ENCODE results near the gene MET. TPM values are rescaled to one million over a fixed set of nuclear protein-coding genes. Genes with fewer than 3 reads are reported as not detected.

The MET gene
- polyA plus RNA-seq, 2 donors: 1.2 to 2.1 TPM

- Histone ChIP-seq H3K27ac (ENCODE audit: low read depth in 2 of 2, low read length in 1 of 2) (no peak overlapping the region), H3K36me3 (ENCODE audit: control insufficient read depth in 2 of 2, insufficient read depth in 2 of 2, low read length in 1 of 2) (no peaks in the 10 kb centered on the region), H3K4me3 (ENCODE audit: low read depth in 1 of 2, low read length in 2 of 2) (no peak overlapping the region)
Measured at GRCh38 chr7:116772423-116772863, 100.4 kb downstream of the MET start.

GRCh38 chr7:116772926-116773749 lies 101.1 kb downstream of the MET start:
- Histone ChIP-seq H3K27ac (ENCODE audit: low read depth in 2 of 2, low read length in 1 of 2) (no peak overlapping the region), H3K4me1 (ENCODE audit: control insufficient read depth in 2 of 2, insufficient read depth in 2 of 2, low read length in 1 of 2) (no peaks in the 10 kb centered on the region), H3K36me3 (ENCODE audit: control insufficient read depth in 2 of 2, insufficient read depth in 2 of 2, low read length in 1 of 2) (no peaks in the 10 kb centered on the region), H3K27me3 (ENCODE audit: control insufficient read depth in 1 of 2, insufficient read depth in 2 of 2, low read length in 2 of 2) (peaks cover 0 to 2% of the 10 kb centered on the region in 2 donors), H3K4me3 (ENCODE audit: low read depth in 1 of 2, low read length in 2 of 2) (no peak overlapping the region), H3K9me3 (ENCODE audit: control insufficient read depth in 2 of 2, insufficient read depth in 1 of 2, low read depth in 1 of 2, low read length in 1 of 2) (no peaks in the 10 kb centered on the region)
- 84 to 90% methylated on average over 2 of the region's 2 CpGs for WGBS, 2 donors

More at GRCh38 chr7:116772423-116772863, 100.4 kb downstream of the MET start:
- Histone ChIP-seq H3K4me1 (ENCODE audit: control insufficient read depth in 2 of 2, insufficient read depth in 2 of 2, low read length in 1 of 2) (no peaks in the 10 kb centered on the region), H3K9me3 (ENCODE audit: control insufficient read depth in 2 of 2, insufficient read depth in 1 of 2, low read depth in 1 of 2, low read length in 1 of 2) (no peaks in the 10 kb centered on the region), H3K27me3 (ENCODE audit: control insufficient read depth in 1 of 2, insufficient read depth in 2 of 2, low read length in 2 of 2) (peaks cover 0 to 2% of the 10 kb centered on the region in 2 donors)

- no peak overlapping the region for H3K4me3 ChIP-seq (ENCODE audit: low read depth in 1 of 2, low read length in 2 of 2)
- H3K27me3 ChIP-seq (ENCODE audit: control insufficient read depth in 1 of 2, insufficient read depth in 2 of 2, low read length in 2 of 2): peaks cover 0 to 2% of the 10 kb centered on the region in 2 donors
- H3K9me3 ChIP-seq (ENCODE audit: control insufficient read depth in 2 of 2, insufficient read depth in 1 of 2, low read depth in 1 of 2, low read length in 1 of 2): no peaks in the 10 kb centered on the region
- whole genome bisulfite sequencing, 2 donors: 43 to 75% methylated on average over 2 of the region's 2 CpGs
- no peak overlapping the region for H3K27ac ChIP-seq (ENCODE audit: low read depth in 2 of 2, low read length in 1 of 2)
- no peaks in the 10 kb centered on the region for H3K36me3 ChIP-seq (ENCODE audit: control insufficient read depth in 2 of 2, insufficient read depth in 2 of 2, low read length in 1 of 2)
- H3K4me1 ChIP-seq (ENCODE audit: control insufficient read depth in 2 of 2, insufficient read depth in 2 of 2, low read length in 1 of 2): no peaks in the 10 kb centered on the region
Measured at GRCh38 chr7:116776046-116776445, 104.0 kb downstream of the MET start.

GRCh38 chr7:116776610-116777289 lies 104.8 kb downstream of the MET start:
- peak overlapping the region in 1 of 2 donors; percentile 13 for H3K27ac ChIP-seq (ENCODE audit: low read depth in 2 of 2, low read length in 1 of 2)
- H3K4me3 ChIP-seq (ENCODE audit: low read depth in 1 of 2, low read length in 2 of 2): no peak overlapping the region
- 36 to 48% methylated on average over 3 of the region's 3 CpGs for WGBS, 2 donors

GRCh38 chr7:116777651-116778281 lies 105.8 kb downstream of the MET start:
- no peaks in the 10 kb centered on the region for H3K9me3 ChIP-seq (ENCODE audit: control insufficient read depth in 2 of 2, insufficient read depth in 1 of 2, low read depth in 1 of 2, low read length in 1 of 2)
- no peak overlapping the region for H3K4me3 ChIP-seq (ENCODE audit: low read depth in 1 of 2, low read length in 2 of 2)
- no peaks in the 10 kb centered on the region for H3K36me3 ChIP-seq (ENCODE audit: control insufficient read depth in 2 of 2, insufficient read depth in 2 of 2, low read length in 1 of 2)
- no peaks in the 10 kb centered on the region for H3K4me1 ChIP-seq (ENCODE audit: control insufficient read depth in 2 of 2, insufficient read depth in 2 of 2, low read length in 1 of 2)
- peaks cover 0 to 2% of the 10 kb centered on the region in 2 donors for H3K27me3 ChIP-seq (ENCODE audit: control insufficient read depth in 1 of 2, insufficient read depth in 2 of 2, low read length in 2 of 2)
- 54 to 75% methylated on average over 3 of the region's 3 CpGs for WGBS, 2 donors
- no peak overlapping the region for H3K27ac ChIP-seq (ENCODE audit: low read depth in 2 of 2, low read length in 1 of 2)

More at GRCh38 chr7:116776610-116777289, 104.8 kb downstream of the MET start:
- Histone ChIP-seq H3K36me3 (ENCODE audit: control insufficient read depth in 2 of 2, insufficient read depth in 2 of 2, low read length in 1 of 2) (no peaks in the 10 kb centered on the region), H3K27me3 (ENCODE audit: control insufficient read depth in 1 of 2, insufficient read depth in 2 of 2, low read length in 2 of 2) (peaks cover 0 to 2% of the 10 kb centered on the region in 2 donors), H3K9me3 (ENCODE audit: control insufficient read depth in 2 of 2, insufficient read depth in 1 of 2, low read depth in 1 of 2, low read length in 1 of 2) (no peaks in the 10 kb centered on the region), H3K4me1 (ENCODE audit: control insufficient read depth in 2 of 2, insufficient read depth in 2 of 2, low read length in 1 of 2) (no peaks in the 10 kb centered on the region)

- Histone ChIP-seq H3K4me3 (ENCODE audit: low read depth in 1 of 2, low read length in 2 of 2) (no peak overlapping the region), H3K27ac (ENCODE audit: low read depth in 2 of 2, low read length in 1 of 2) (no peak overlapping the region), H3K27me3 (ENCODE audit: control insufficient read depth in 1 of 2, insufficient read depth in 2 of 2, low read length in 2 of 2) (no peaks in the 10 kb centered on the region), H3K36me3 (ENCODE audit: control insufficient read depth in 2 of 2, insufficient read depth in 2 of 2, low read length in 1 of 2) (no peaks in the 10 kb centered on the region), H3K9me3 (ENCODE audit: control insufficient read depth in 2 of 2, insufficient read depth in 1 of 2, low read depth in 1 of 2, low read length in 1 of 2) (no peaks in the 10 kb centered on the region), H3K4me1 (ENCODE audit: control insufficient read depth in 2 of 2, insufficient read depth in 2 of 2, low read length in 1 of 2) (no peaks in the 10 kb centered on the region)
- 81 to 86% methylated on average over 4 of the region's 4 CpGs for WGBS, 2 donors
Measured at GRCh38 chr7:116779216-116779615, 107.2 kb downstream of the MET start.

- Histone ChIP-seq H3K36me3 (ENCODE audit: control insufficient read depth in 2 of 2, insufficient read depth in 2 of 2, low read length in 1 of 2) (no peaks in the 10 kb centered on the region), H3K4me3 (ENCODE audit: low read depth in 1 of 2, low read length in 2 of 2) (no peak overlapping the region), H3K4me1 (ENCODE audit: control insufficient read depth in 2 of 2, insufficient read depth in 2 of 2, low read length in 1 of 2) (no peaks in the 10 kb centered on the region), H3K27me3 (ENCODE audit: control insufficient read depth in 1 of 2, insufficient read depth in 2 of 2, low read length in 2 of 2) (no peaks in the 10 kb centered on the region), H3K9me3 (ENCODE audit: control insufficient read depth in 2 of 2, insufficient read depth in 1 of 2, low read depth in 1 of 2, low read length in 1 of 2) (no peaks in the 10 kb centered on the region), H3K27ac (ENCODE audit: low read depth in 2 of 2, low read length in 1 of 2) (no peak overlapping the region)
- WGBS, 2 donors: 81 to 86% methylated on average over 3 of the region's 3 CpGs
Measured at GRCh38 chr7:116779931-116780330, 107.9 kb downstream of the MET start.

GRCh38 chr7:116780521-116780920 lies 108.5 kb downstream of the MET start:
- 30 to 41% methylated on average over 1 of the region's 1 CpG for WGBS, 2 donors
- H3K36me3 ChIP-seq (ENCODE audit: control insufficient read depth in 2 of 2, insufficient read depth in 2 of 2, low read length in 1 of 2): no peaks in the 10 kb centered on the region
- H3K4me1 ChIP-seq (ENCODE audit: control insufficient read depth in 2 of 2, insufficient read depth in 2 of 2, low read length in 1 of 2): no peaks in the 10 kb centered on the region
- H3K27ac ChIP-seq (ENCODE audit: low read depth in 2 of 2, low read length in 1 of 2): peak overlapping the region; percentile 50 to 67
- H3K4me3 ChIP-seq (ENCODE audit: low read depth in 1 of 2, low read length in 2 of 2): no peak overlapping the region
- H3K9me3 ChIP-seq (ENCODE audit: control insufficient read depth in 2 of 2, insufficient read depth in 1 of 2, low read depth in 1 of 2, low read length in 1 of 2): no peaks in the 10 kb centered on the region
- H3K27me3 ChIP-seq (ENCODE audit: control insufficient read depth in 1 of 2, insufficient read depth in 2 of 2, low read length in 2 of 2): no peaks in the 10 kb centered on the region

GRCh38 chr7:116780966-116781365 lies 109.0 kb downstream of the MET start:
- H3K27ac ChIP-seq (ENCODE audit: low read depth in 2 of 2, low read length in 1 of 2): peak overlapping the region; percentile 50 to 67
- WGBS, 2 donors: 35 to 46% methylated on average over 1 of the region's 1 CpG

More at GRCh38 chr7:116780966-116781365, 109.0 kb downstream of the MET start:
- H3K36me3 ChIP-seq (ENCODE audit: control insufficient read depth in 2 of 2, insufficient read depth in 2 of 2, low read length in 1 of 2): no peaks in the 10 kb centered on the region
- H3K27me3 ChIP-seq (ENCODE audit: control insufficient read depth in 1 of 2, insufficient read depth in 2 of 2, low read length in 2 of 2): no peaks in the 10 kb centered on the region
- no peaks in the 10 kb centered on the region for H3K9me3 ChIP-seq (ENCODE audit: control insufficient read depth in 2 of 2, insufficient read depth in 1 of 2, low read depth in 1 of 2, low read length in 1 of 2)
- no peak overlapping the region for H3K4me3 ChIP-seq (ENCODE audit: low read depth in 1 of 2, low read length in 2 of 2)
- H3K4me1 ChIP-seq (ENCODE audit: control insufficient read depth in 2 of 2, insufficient read depth in 2 of 2, low read length in 1 of 2): no peaks in the 10 kb centered on the region
